Naive B cell (primary cell): ENCODE measurements around the gene GTPBP3. TPM values are rescaled to one million over a fixed set of nuclear protein-coding genes. Genes with fewer than 3 reads are reported as not detected.
A peak's percentile ranks its signal among the peaks of the same experiment; 100 is the strongest.

ENCODE experiments used
- ATAC-seq, 2 donors: fragments of 150-1000 bp; cut with Tn5 transposase; 2 replicates each; pipeline ENCODE4 v1.10.0; 2021; ENCODE audit warnings: low read depth in 2 of 2, mild to moderate bottlenecking in 2 of 2, moderate library complexity in 2 of 2
- DNase-seq: peaks from one replicate; pipeline ENCODE4 v3.0.0; 2022
- H3K27ac Mint-ChIP-seq, 6 donors: one replicate each; pipeline ENCODE4 v1.8.0; 2020 to 2022; ENCODE audit warnings: mild to moderate bottlenecking in 6 of 6, mixed read lengths in 6 of 6, moderate library complexity in 5 of 6, inconsistent platforms in 2 of 6
- H3K27me3 Mint-ChIP-seq, 3 donors: one replicate each; pipeline ENCODE4 v1.8.0; 2021 to 2022; ENCODE audit warnings: mixed read lengths in 3 of 3, mild to moderate bottlenecking in 1 of 3
- H3K36me3 Mint-ChIP-seq, 2 donors: one replicate each; pipeline ENCODE4 v1.8.0; 2020 to 2022; ENCODE audit warnings: mixed read lengths in 2 of 2, inconsistent platforms in 1 of 2, mild to moderate bottlenecking in 1 of 2
- H3K4me1 Mint-ChIP-seq, 3 donors: one replicate each; pipeline ENCODE4 v1.8.0; 2020 to 2022; ENCODE audit warnings: mixed read lengths in 3 of 3, inconsistent platforms in 1 of 3, mild to moderate bottlenecking in 1 of 3, moderate library complexity in 1 of 3
- H3K4me3 Mint-ChIP-seq, 8 donors: one replicate each; pipeline ENCODE4 v1.8.0; 2020 to 2022; ENCODE audit warnings: mild to moderate bottlenecking in 8 of 8, mixed read lengths in 8 of 8, moderate library complexity in 8 of 8, inconsistent platforms in 2 of 8
- H3K9me3 Mint-ChIP-seq, 7 donors: one replicate each; pipeline ENCODE4 v1.8.0; 2020 to 2022; ENCODE audit warnings: mixed read lengths in 7 of 7, mild to moderate bottlenecking in 5 of 7, inconsistent platforms in 2 of 7, moderate library complexity in 1 of 7
- polyA plus RNA-seq, 6 donors: library from polyadenylated mRNA; unstranded; fragments of 300-500 nt; fragmentation: Illumina TruSeq; gene quantifications; one replicate each; pipeline ENCODE4 v1.2.3, GENCODE V29; 2021; ENCODE audit warnings: low read depth in 6 of 6

Gene GTPBP3
- polyA plus RNA-seq, 6 donors from 2014 or later, result 5.6 to 9.7 (median 6.8) TPM

DNA sequence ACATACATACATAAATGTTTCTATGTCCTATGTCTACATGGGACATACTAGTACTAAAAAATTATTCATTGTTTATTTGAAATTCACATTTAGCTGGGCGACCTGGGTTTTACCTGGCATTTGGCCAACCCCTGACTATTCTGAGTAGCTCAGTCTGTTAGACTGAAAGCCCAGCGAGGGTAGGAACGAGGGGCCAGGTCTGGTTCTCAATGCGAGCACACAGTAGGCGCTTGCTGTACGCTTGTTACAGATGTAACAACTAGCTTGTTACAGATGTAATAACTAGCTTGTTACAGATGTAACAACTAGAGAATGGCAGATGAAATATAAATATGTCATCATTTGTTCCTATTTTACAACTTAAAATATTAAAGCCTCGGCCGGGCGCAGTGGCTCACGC is 1.8 kb upstream of the GTPBP3 start:
- DNase-seq (no peak), ATAC-seq (no peak)
- peaks cover 26 to 41% (median 31%) of the 10 kb centered on the region in 3 donors for H3K4me1 Mint-ChIP-seq
- peaks cover 0 to 18% (median 12%) of the 10 kb centered on the region in 3 donors for H3K27me3 Mint-ChIP-seq
- no peaks in the 10 kb centered on the region for H3K9me3 Mint-ChIP-seq
- no peak overlapping the region for H3K27ac Mint-ChIP-seq
- H3K4me3 Mint-ChIP-seq, result peak overlapping the region in 7 of 8 donors; percentile 56 to 96 (median 92)
- no peaks in the 10 kb centered on the region for H3K36me3 Mint-ChIP-seq

DNA sequence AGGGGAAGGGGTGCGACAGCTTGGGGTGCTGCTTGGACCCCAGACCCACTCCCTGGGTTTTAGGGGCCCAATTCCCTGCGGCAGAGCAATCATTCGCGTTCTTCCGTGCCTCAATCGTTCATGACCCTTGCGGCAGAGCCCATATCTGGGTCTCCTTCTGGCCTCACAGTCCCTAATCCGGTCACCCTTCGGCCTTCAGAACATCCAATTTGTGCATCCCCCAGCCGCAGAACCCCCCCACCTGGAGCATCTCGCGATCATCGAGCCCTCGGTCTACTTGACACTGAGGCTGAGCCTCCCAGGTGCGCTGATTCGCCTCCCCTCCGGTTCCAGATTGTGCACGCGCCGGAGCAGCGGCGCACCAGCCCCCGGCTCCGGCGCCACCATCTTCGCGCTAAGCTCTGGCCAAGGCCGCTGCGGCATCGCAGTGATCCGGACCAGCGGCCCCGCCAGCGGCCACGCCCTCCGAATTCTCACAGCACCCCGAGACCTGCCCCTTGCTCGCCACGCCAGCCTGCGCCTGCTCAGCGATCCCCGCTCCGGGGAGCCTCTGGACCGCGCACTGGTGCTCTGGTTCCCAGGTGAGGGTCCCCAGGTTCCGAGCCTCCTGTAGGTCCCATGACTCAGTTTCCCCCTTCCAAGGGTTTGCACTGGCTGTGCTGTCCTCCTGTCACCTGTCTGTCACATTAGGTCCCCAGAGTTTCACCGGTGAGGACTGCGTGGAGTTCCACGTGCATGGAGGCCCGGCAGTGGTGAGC is 501 bp downstream of the GTPBP3 start:
- Mint-ChIP-seq H3K27me3 (peaks cover 0 to 8% (median 7%) of the 10 kb centered on the region in 3 donors), H3K27ac (peak overlapping the region; percentile 41 to 97 (median 84)), H3K36me3 (no peaks in the 10 kb centered on the region), H3K9me3 (no peaks in the 10 kb centered on the region), H3K4me3 (peak overlapping the region; percentile 85 to 99 (median 96)), H3K4me1 (peaks cover 23 to 41% (median 31%) of the 10 kb centered on the region in 3 donors)
- DNase-seq (no peak), ATAC-seq (peak in 1 of 2 donors; percentile 3)

DNA sequence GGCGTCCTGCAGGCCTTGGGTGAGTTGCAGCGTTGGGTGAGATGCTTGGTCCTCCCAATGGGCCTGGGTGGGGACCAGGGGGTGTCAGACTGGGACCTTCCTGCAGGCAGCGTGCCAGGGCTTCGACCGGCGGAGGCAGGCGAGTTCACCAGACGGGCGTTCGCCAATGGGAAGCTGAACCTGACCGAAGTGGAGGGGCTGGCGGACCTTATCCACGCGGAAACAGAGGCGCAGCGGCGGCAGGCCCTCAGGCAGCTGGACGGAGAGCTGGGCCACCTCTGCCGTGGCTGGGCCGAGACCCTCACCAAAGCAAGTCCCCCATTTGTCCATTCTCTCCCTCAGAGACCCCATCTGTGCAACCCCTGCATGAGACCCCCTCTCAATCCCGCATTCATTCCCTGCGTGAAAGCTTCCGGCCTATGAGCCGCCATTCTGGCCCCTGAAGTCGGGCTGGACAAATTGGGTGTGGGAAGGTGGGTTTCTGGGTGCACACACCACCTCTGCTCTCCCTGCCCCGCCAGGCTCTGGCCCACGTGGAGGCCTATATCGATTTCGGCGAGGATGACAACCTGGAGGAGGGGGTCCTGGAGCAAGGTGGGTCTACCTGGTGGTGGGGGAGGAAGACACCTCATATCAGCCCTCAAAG is 1.2 kb downstream of the GTPBP3 start:
- Mint-ChIP-seq H3K27me3 (peaks cover 0 to 6% (median 6%) of the 10 kb centered on the region in 3 donors), H3K4me3 (peak overlapping the region; percentile 80 to 99 (median 96)), H3K4me1 (peaks cover 23 to 40% (median 32%) of the 10 kb centered on the region in 3 donors), H3K9me3 (no peaks in the 10 kb centered on the region), H3K27ac (peak overlapping the region in 1 of 6 donors; percentile 60), H3K36me3 (no peaks in the 10 kb centered on the region)
- no peak for DNase-seq
- ATAC-seq, result no peak

DNA sequence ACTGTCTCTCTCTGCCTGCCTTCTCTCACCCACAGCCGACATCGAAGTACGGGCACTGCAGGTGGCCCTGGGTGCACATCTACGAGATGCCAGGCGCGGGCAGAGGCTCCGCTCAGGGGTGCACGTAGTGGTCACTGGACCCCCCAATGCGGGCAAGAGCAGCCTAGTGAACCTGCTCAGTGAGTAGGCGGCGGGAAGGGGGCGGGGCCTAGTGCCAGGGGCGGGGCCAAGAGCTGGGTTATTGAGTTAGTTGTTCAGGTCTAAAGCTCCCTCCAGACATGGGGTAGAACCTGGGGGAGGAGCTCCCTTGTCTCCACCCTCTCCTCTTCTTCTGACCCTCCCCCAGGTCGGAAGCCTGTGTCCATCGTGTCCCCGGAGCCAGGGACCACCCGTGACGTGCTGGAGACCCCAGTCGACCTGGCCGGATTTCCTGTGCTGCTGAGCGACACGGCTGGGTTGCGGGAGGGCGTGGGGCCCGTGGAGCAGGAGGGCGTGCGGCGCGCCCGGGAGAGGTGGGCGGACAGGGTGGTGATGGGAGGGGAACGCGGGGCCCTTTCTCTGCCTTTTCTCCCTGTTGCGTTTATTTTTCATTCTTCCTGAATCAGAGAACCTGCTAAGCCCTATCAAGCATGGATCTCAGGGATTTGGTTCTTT is 1.9 kb downstream of the GTPBP3 start:
- H3K4me1 Mint-ChIP-seq, result peaks cover 19 to 35% (median 27%) of the 10 kb centered on the region in 3 donors
- H3K27me3 Mint-ChIP-seq, result no peaks in the 10 kb centered on the region
- peak overlapping the region in 7 of 8 donors; percentile 60 to 97 (median 84) for H3K4me3 Mint-ChIP-seq
- DNase-seq, result no peak
- H3K36me3 Mint-ChIP-seq, result no peaks in the 10 kb centered on the region
- peak overlapping the region in 1 of 6 donors; percentile 22 for H3K27ac Mint-ChIP-seq
- ATAC-seq, result no peak
- no peaks in the 10 kb centered on the region for H3K9me3 Mint-ChIP-seq

DNA sequence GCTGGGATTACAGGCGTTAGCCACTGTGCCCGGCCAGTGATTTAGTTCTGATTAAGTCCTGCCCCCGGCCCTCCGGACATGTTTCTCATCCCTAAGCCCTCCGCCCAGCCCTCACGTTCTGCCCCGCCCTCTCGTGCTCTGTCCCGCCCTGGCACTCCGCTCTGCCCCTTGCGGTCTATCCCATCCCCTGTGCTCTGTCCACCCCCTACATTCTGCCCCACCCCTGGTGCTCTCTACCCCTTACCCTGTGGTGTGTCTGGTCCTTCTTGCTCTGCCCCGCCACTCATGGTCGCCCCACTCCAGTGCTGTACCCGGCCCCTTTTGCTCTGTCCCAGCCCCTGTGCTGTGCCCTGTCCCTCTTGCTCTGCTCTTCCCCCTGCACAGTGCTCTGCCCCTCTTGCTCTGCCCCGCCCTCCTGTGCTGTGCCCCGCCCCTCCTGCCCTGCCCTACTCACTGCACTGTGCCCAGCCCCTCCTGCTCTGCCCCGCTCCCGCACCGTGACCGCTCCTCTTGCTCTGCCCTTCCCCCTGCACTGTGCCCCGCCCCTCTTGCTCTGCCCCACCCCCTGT is 3.0 kb downstream of the GTPBP3 start:
- DNase-seq, result no peak
- no peak for ATAC-seq
- no peak overlapping the region for H3K27ac Mint-ChIP-seq
- H3K9me3 Mint-ChIP-seq, result no peaks in the 10 kb centered on the region
- H3K27me3 Mint-ChIP-seq, result no peaks in the 10 kb centered on the region
- H3K36me3 Mint-ChIP-seq, result no peaks in the 10 kb centered on the region
- peaks cover 12 to 25% (median 20%) of the 10 kb centered on the region in 3 donors for H3K4me1 Mint-ChIP-seq
- peak overlapping the region in 3 of 8 donors; percentile 9 to 20 (median 15) for H3K4me3 Mint-ChIP-seq

DNA sequence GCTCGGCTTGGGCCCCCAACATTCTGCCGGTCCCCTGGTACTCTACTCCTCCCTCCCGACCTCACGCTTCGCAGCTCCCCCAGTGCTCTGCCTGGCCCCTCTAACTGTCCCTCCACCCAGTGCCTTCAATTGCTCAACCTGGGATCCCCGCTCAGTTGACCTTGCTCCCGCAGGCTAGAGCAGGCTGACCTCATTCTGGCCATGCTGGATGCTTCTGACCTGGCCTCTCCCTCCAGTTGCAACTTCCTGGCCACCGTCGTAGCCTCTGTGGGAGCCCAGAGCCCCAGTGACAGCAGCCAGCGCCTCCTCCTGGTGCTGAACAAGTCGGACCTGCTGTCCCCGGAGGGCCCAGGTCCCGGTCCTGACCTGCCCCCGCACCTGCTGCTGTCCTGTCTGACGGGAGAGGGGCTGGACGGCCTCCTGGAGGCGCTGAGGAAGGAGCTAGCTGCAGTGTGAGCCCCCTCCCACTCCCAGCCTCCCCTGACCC is 3.6 kb downstream of the GTPBP3 start:
- H3K36me3 Mint-ChIP-seq, result no peaks in the 10 kb centered on the region
- no peak overlapping the region for H3K27ac Mint-ChIP-seq
- H3K9me3 Mint-ChIP-seq, result no peaks in the 10 kb centered on the region
- H3K4me1 Mint-ChIP-seq, result peaks cover 12 to 26% (median 16%) of the 10 kb centered on the region in 3 donors
- H3K4me3 Mint-ChIP-seq, result peak overlapping the region in 1 of 8 donors; percentile 40
- DNase-seq (no peak), ATAC-seq (no peak)
- no peaks in the 10 kb centered on the region for H3K27me3 Mint-ChIP-seq

DNA sequence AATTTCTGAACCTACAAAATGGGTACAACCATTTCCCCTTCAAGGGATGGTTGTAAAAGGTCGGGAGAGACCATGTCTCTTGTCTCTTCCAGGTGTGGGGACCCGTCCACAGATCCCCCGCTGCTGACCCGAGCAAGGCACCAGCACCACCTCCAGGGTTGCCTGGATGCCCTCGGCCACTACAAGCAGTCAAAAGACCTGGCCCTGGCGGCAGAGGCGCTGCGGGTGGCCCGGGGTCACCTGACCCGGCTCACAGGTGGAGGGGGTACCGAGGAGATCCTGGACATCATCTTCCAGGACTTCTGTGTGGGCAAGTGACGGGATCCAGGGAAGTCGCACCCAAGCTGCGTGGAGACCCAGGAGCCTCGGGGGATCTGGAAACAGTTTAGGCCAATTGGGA is 4.0 kb downstream of the GTPBP3 start:
- DNase-seq (no peak), ATAC-seq (no peak)
- H3K4me1 Mint-ChIP-seq, result peaks cover 16 to 30% (median 21%) of the 10 kb centered on the region in 3 donors
- no peak overlapping the region for H3K27ac Mint-ChIP-seq
- H3K27me3 Mint-ChIP-seq, result peaks cover 0 to 3% (median 0%) of the 10 kb centered on the region in 3 donors
- peak overlapping the region in 3 of 8 donors; percentile 15 to 41 (median 40) for H3K4me3 Mint-ChIP-seq
- H3K36me3 Mint-ChIP-seq, result no peaks in the 10 kb centered on the region
- H3K9me3 Mint-ChIP-seq, result no peaks in the 10 kb centered on the region

DNA sequence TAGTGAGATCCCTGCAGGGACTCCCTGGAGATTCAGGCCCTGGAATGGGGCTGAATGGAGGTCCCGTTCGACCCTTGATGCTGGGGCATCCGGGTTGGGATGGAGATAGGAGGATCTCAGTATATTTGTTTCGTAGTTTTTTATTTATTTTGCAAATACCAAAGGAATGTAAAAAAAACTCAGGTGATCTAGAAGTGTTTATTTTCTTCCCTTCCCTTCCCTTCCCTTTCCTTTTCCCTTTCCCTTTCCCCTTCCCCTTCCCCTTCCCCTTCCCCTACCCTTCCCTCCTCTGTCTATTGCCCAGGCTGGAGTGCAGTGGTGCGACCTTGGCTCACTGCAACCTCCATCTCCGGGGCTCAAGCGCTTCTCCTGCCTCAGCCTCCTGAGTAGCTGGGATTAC is 4.5 kb downstream of the GTPBP3 start:
- peaks cover 0 to 4% (median 0%) of the 10 kb centered on the region in 3 donors for H3K27me3 Mint-ChIP-seq
- H3K4me3 Mint-ChIP-seq, result peak overlapping the region in 1 of 8 donors; percentile 41
- no peak overlapping the region for H3K27ac Mint-ChIP-seq
- peaks cover 12 to 27% (median 21%) of the 10 kb centered on the region in 3 donors for H3K4me1 Mint-ChIP-seq
- no peak for DNase-seq
- H3K36me3 Mint-ChIP-seq, result no peaks in the 10 kb centered on the region
- no peaks in the 10 kb centered on the region for H3K9me3 Mint-ChIP-seq
- no peak for ATAC-seq

DNA sequence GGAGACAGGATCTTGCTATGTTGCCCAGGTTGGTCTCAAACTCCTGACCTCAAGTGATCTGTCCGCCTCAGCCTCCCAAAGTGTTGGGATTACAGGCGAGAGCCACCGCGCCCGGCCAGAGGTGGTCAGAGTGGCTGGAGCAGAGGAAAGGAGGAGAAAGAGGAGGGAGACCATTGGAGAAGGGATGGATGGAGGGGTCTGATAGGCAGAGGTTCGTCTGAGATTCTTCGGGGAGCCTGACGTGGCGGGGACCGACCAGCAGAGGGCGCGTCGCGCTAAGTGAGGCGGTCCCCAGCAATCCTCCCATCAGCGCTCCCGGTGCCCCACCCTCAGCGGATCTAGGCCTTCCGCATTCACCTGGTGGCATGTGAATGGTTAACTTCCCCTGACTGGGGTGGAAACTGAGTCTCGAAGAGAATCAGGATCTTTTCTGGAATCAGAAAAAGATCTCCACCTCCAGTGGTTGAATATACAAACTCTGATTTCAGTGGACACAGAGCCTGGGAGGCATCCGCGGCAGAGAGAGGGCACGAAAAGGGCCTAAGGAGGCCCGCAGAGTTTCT is 8.8 kb downstream of the GTPBP3 start:
- Mint-ChIP-seq H3K27me3 (peaks cover 14 to 42% (median 14%) of the 10 kb centered on the region in 3 donors), H3K36me3 (no peaks in the 10 kb centered on the region), H3K27ac (no peak overlapping the region), H3K4me3 (peak overlapping the region in 1 of 8 donors; percentile 36), H3K4me1 (peaks cover 4 to 19% (median 14%) of the 10 kb centered on the region in 3 donors), H3K9me3 (no peaks in the 10 kb centered on the region)
- ATAC-seq (peak; percentile 90 to 97), DNase-seq (peak; percentile 73)

DNA sequence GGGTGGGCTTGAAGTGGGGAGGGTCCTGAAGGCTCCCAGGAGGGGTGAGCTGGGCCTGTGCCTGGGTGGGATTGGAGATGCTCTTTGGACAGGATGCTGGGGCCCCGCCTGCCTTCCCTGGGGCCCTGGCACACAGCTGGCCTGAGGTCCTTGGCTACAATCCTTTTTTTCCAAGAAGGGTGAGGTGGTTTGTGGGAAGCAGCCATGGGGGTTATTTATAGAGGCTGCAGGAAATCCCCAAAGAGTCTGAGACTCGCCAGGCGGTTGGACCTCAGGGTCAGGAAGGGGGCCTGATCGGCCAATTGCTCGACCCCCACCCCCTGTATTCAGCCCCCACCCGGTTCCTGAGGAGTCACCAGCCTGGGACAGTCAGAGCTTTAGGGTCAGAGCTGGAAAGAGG is 10.0 kb downstream of the GTPBP3 start:
- H3K36me3 Mint-ChIP-seq, result no peaks in the 10 kb centered on the region
- ATAC-seq (no peak), DNase-seq (no peak)
- peaks cover 4 to 22% (median 19%) of the 10 kb centered on the region in 3 donors for H3K4me1 Mint-ChIP-seq
- H3K9me3 Mint-ChIP-seq, result no peaks in the 10 kb centered on the region
- peaks cover 22 to 53% (median 26%) of the 10 kb centered on the region in 3 donors for H3K27me3 Mint-ChIP-seq
- H3K4me3 Mint-ChIP-seq, result peak overlapping the region in 1 of 8 donors; percentile 22
- no peak overlapping the region for H3K27ac Mint-ChIP-seq

DNA sequence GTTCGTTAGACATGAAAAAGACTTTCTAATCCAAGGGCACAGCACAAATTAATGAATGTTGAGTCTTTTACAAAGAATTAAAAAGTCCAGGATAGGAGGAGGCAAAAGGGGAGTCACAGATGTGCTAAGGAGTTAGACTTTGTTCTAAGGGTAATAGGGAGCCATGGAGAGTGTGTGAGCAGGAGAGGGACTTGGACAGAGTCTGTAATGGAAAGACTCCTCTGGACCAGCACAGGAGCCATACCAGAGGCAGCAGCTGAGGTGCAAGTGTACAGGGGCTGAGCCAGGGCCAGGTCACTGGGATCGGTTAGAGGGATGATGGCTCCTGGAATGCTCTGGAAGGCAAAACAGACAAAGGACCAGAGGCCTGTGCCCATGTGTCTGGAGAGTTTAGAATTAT is 10.5 kb downstream of the GTPBP3 start:
- no peaks in the 10 kb centered on the region for H3K9me3 Mint-ChIP-seq
- H3K27ac Mint-ChIP-seq, result peak overlapping the region in 1 of 6 donors; percentile 53
- no peak for DNase-seq
- ATAC-seq, result no peak
- no peak overlapping the region for H3K4me3 Mint-ChIP-seq
- peaks cover 22 to 58% (median 31%) of the 10 kb centered on the region in 3 donors for H3K27me3 Mint-ChIP-seq
- no peaks in the 10 kb centered on the region for H3K36me3 Mint-ChIP-seq
- H3K4me1 Mint-ChIP-seq, result peaks cover 4 to 22% (median 17%) of the 10 kb centered on the region in 3 donors

DNA sequence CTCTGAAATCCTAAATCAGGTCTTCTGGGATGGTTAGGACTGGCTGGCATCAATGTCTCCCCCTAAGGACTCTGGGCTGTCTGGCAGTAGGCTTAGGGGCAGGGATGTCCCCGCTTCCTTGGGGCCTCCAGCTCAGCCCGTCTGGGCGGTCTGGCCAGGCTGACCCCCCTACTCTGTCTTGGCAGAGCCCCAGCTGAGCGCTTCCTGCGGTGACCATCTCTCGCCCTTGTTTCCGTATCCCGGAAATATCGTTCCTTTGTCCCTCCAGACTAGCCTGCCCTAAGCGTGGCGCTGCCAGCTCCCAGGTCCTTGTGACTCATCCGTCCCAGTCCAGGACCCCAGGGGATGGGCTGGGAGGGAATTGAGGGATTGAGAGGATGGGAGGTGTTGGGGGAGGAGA is 11.3 kb downstream of the GTPBP3 start:
- Mint-ChIP-seq H3K4me1 (peaks cover 9 to 22% (median 16%) of the 10 kb centered on the region in 3 donors), H3K27ac (no peak overlapping the region), H3K9me3 (no peaks in the 10 kb centered on the region), H3K36me3 (no peaks in the 10 kb centered on the region), H3K4me3 (no peak overlapping the region), H3K27me3 (peaks cover 27 to 66% (median 39%) of the 10 kb centered on the region in 3 donors)
- ATAC-seq, result no peak
- DNase-seq, result no peak
